Vein endothelial cell (primary cell): ENCODE data around the gene IFT43. TPM values are rescaled to one million over a fixed set of nuclear protein-coding genes. Genes with fewer than 3 reads are reported as not detected.

Experiments
- total RNA-seq: library from RNA; depleted of rRNA; stranded (reverse); fragments of >200 nt; gene quantifications from 2 replicates; pipeline ENCODE4 v1.2.3, GENCODE V29; 2012

The IFT43 gene
- 18.0 and 28.1 TPM in 2 replicates for total RNA-seq

DNA sequence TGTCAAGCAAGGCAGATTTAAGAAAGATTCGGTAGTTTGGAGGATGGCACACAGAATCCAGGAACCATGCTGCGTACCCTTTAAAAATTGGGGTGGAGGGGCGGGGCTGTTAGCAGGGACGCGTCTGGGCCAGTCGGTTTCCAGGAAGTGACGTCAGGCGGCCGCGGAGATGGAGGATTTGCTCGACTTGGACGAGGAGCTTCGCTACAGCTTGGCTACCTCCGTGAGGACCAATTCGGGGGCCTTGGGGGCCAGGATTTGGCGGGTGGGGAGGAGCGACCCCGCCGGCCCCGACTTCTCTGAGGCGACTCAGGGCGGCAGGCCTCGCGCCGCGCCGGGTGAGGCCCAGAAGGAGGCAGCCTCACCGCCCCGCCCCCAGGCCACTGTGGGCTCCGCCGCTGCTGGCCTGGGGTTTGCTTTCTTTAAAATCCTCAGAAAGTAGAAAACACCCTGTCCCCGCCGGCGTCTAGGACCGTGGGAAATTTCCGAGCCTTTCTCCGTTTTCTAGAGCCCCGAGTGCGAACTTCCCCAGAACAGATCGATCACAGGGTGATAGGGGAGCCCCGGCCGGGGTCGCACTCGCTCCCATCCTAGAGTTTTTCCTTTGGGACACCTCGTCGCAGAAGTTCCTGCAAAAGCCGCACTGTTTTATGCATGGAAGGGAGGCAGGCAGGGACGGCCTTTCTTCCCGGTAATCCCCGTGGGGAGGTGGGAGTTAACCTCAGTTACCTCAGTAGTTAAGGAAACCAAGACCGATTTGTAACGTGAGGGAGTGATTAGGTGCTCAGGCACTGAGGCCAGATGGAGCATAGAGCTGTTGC is at the start of gene IFT43:
Gene IFT43 (plus strand): TSS at position 146 of the 821 bp plus-strand sequence. CDS start 24 bp downstream, at position 170.

DNA sequence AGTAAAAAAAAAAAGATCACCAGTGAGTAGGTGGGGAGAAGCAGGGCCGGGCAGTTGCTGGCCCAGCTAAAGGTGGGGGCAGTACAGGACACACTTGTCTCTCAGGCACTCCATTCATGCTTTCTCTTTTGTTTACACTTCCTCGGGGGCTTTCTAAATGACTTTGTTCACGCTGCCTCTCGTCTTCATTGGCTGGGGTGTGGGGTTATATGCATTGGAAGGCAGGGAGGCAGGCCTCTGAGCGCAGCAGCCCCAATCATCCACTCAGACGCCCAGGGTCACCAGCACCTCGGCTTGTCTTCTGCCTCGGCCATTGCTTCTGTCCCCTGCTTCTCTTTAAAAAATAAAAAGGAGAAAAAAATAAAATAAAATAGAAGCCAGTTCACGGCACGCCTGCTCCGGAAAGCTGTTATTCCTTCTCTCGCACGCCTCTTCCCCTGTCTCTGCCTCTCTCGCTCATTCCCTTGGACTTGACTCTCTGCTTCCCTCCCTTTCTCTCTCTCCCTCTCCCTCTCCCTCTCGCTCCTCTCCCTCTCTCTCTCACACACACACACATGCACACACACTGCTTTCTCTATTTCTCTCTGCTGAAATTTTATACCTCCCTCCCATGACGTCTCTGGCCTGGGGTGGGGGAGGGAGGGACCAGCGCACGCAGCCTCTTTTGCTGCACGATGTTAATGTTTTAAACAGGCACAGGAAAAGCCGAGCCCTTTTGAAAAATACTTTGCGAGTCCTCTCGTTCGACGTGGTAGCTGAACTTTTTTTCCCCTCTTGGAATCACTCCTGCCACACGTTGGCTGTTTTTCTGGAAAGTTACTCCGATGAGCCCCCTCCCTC is 3.9 kb upstream of the IFT43 start, which contains the start of gene TGFB3:
Gene TGFB3 (minus strand): TSS at position 570 of the 840 bp plus-strand sequence. CDS start 1,102 bp downstream, outside the sequence.

Other genes starting within 250 kb of the IFT43 start
- gene TGFB3, start 3.8 kb upstream of the IFT43 start, total RNA-seq = 2.8 and 3.6 TPM in 2 replicates
- gene GPATCH2L, start 166.2 kb downstream of the IFT43 start, total RNA-seq = 47.4 and 57.7 TPM in 2 replicates